HL-60 (cell line): ENCODE results near the gene ZNF740.

Source experiments
- DNase-seq, 2 experiments: peaks; one replicate each; pipeline ENCODE4 v3.0.0-alpha.2; 2010 to 2020; ENCODE audit warnings: low read depth in 1 of 2, low spot score in 1 of 2
- H3K27ac ChIP-seq: fragments of 250-450 bp; sonication (Bioruptor Pico); replicated peaks from 2 replicates; pipeline ENCODE4 v1.5.1; 2020; ENCODE audit warnings: mild to moderate bottlenecking, moderate library complexity
- H3K27me3 ChIP-seq: fragments of 250-450 bp; sonication (Bioruptor Pico); 2 replicates; pipeline ENCODE4 v1.5.1; 2021; ENCODE audit warnings: mild to moderate bottlenecking, moderate library complexity; ENCODE audit not compliant: insufficient read depth, poor library complexity, severe bottlenecking
- H3K4me3 ChIP-seq: replicated peaks from 2 replicates; pipeline ENCODE4 v1.5.1; 2011; ENCODE audit warnings: mild to moderate bottlenecking, control low read depth, low read length; ENCODE audit not compliant: insufficient read depth
- CTCF ChIP-seq: IDR thresholded peaks from one replicate; pipeline ENCODE4 v1.5.1; 2011; ENCODE audit warnings: low read length, control low read depth, inconsistent platforms; ENCODE audit not compliant: insufficient read depth
- GABPA ChIP-seq: IDR thresholded peaks from 2 replicates; pipeline ENCODE4 v1.6.1; 2012; ENCODE audit warnings: low read depth
- POLR2AphosphoS5 ChIP-seq: IDR thresholded peaks from 2 replicates; pipeline ENCODE4 v1.6.1; 2012; ENCODE audit warnings: low read depth
- REST ChIP-seq: IDR thresholded peaks from 2 replicates; pipeline ENCODE4 v1.6.1; 2012; ENCODE audit warnings: low read depth; ENCODE audit not compliant: insufficient replicate concordance
- SPI1 ChIP-seq: IDR thresholded peaks from 2 replicates; pipeline ENCODE4 v1.6.1; 2012; ENCODE audit warnings: low read depth, mild to moderate bottlenecking, borderline replicate concordance

Gene ZNF740

GRCh38 chr12:53221203-53222080 lies 40.9 kb downstream of the ZNF740 start:
- H3K4me3 ChIP-seq = peak overlapping the region; percentile 54
- peak; percentile 27; the same call in 1 of the 2 replicates for TF ChIP-seq POLR2AphosphoS5
- TF ChIP-seq REST = no peak
- no peak for TF ChIP-seq SPI1
- H3K27me3 ChIP-seq = no peaks in the 10 kb centered on the region
- peak in 1 of 2 experiments; percentile 44 for DNase-seq
- peak overlapping the region; percentile 82 for H3K27ac ChIP-seq

GRCh38 chr12:53222170-53222721 lies 41.7 kb downstream of the ZNF740 start:
- Histone ChIP-seq H3K27me3 (no peaks in the 10 kb centered on the region), H3K27ac (no peak overlapping the region), H3K4me3 (peak overlapping the region; percentile 54)
- no peak for TF ChIP-seq POLR2AphosphoS5
- TF ChIP-seq GABPA = no peak
- no peak for TF ChIP-seq SPI1
- no peak for DNase-seq

GRCh38 chr12:53222806-53223261 lies 42.3 kb downstream of the ZNF740 start:
- TF ChIP-seq SPI1 = no peak
- TF ChIP-seq POLR2AphosphoS5 = no peak
- no peak for TF ChIP-seq REST
- TF ChIP-seq CTCF = no peak
- TF ChIP-seq GABPA = no peak
- DNase-seq = no peak
- H3K27me3 ChIP-seq = no peaks in the 10 kb centered on the region
- H3K4me3 ChIP-seq = no peak overlapping the region
- no peak overlapping the region for H3K27ac ChIP-seq

- H3K4me3 ChIP-seq = no peak overlapping the region
- DNase-seq = peak in 1 of 2 experiments; percentile 37
- no peak overlapping the region for H3K27ac ChIP-seq
These were observed 43.0 kb downstream of the ZNF740 start for GRCh38 chr12:53223389-53224060.

More at GRCh38 chr12:53223389-53224060, 43.0 kb downstream of the ZNF740 start:
- TF ChIP-seq GABPA = no peak
- TF ChIP-seq CTCF = no peak
- TF ChIP-seq SPI1 = no peak
- no peaks in the 10 kb centered on the region for H3K27me3 ChIP-seq
